Measurements from ENCODE around the gene CSRNP3. TPM values are rescaled to one million over a fixed set of nuclear protein-coding genes. Genes with fewer than 3 reads are reported as not detected.
"Not testable (repeated sequence)": the region's sequence is repeated elsewhere in the genome, so short reads cannot be mapped to it uniquely, and the experiment has no call there.

The CSRNP3 gene
- total RNA-seq, 2 donors from 2014 or later = not detected

- not testable (repeated sequence) for H3K4me1 Mint-ChIP-seq; H3K4me3 Mint-ChIP-seq; ATAC-seq (replicated peaks); H3K36me3 Mint-ChIP-seq (ENCODE audit: low read depth); H3K27me3 Mint-ChIP-seq; H3K27ac Mint-ChIP-seq
- peaks cover 20% of the 10 kb centered on the region for H3K9me3 Mint-ChIP-seq
These were observed 196.6 kb downstream of the CSRNP3 start for GRCh38 chr2:165666073-165666472.

GRCh38 chr2:165666605-165667004, 197.1 kb downstream of the CSRNP3 start:
- Mint-ChIP-seq H3K27me3 (peaks cover 3% of the 10 kb centered on the region), H3K36me3 (ENCODE audit: low read depth) (no peaks in the 10 kb centered on the region), H3K4me3 (no peak overlapping the region), H3K27ac (no peak overlapping the region), H3K4me1 (no peaks in the 10 kb centered on the region), H3K9me3 (peaks cover 20% of the 10 kb centered on the region)
- ATAC-seq (replicated peaks) = no peak

GRCh38 chr2:165667375-165667774, 197.9 kb downstream of the CSRNP3 start:
- Mint-ChIP-seq H3K4me1 (no peaks in the 10 kb centered on the region), H3K36me3 (ENCODE audit: low read depth) (no peaks in the 10 kb centered on the region), H3K27ac (no peak overlapping the region), H3K27me3 (peaks cover 3% of the 10 kb centered on the region), H3K9me3 (peaks cover 20% of the 10 kb centered on the region), H3K4me3 (no peak overlapping the region)
- no peak for ATAC-seq (replicated peaks)

- no peaks in the 10 kb centered on the region for H3K9me3 Mint-ChIP-seq
- H3K27ac Mint-ChIP-seq = no peak overlapping the region
- ATAC-seq (replicated peaks) = no peak
- H3K27me3 Mint-ChIP-seq = peaks cover 19% of the 10 kb centered on the region
- H3K36me3 Mint-ChIP-seq (ENCODE audit: low read depth) = no peaks in the 10 kb centered on the region
- H3K4me3 Mint-ChIP-seq = no peak overlapping the region
- H3K4me1 Mint-ChIP-seq = no peaks in the 10 kb centered on the region
These were observed 205.3 kb downstream of the CSRNP3 start for GRCh38 chr2:165674780-165675179.

DNA sequence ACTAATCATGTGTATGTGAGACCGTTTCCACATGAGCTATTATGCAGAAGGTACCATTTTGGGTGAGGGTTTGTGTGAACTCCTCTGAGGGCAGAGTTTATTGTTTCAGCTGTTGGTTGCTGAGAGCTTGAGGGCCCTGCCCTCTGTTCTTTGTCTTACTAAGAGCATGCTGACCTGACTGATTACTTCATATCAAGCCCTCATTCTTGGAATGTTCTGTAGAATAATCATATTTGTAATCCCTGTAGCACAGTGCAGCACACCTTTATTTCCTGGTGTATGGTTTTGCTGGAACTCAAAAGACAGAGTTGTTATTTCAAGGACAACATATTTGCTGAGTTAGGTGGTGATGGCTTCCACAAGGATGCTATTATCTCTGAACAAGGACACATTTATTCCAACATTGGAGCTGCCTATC, 206.1 kb downstream of the CSRNP3 start:
- H3K4me3 Mint-ChIP-seq = no peak overlapping the region
- peaks cover 19% of the 10 kb centered on the region for H3K27me3 Mint-ChIP-seq
- no peaks in the 10 kb centered on the region for H3K36me3 Mint-ChIP-seq (ENCODE audit: low read depth)
- H3K27ac Mint-ChIP-seq = no peak overlapping the region
- H3K4me1 Mint-ChIP-seq = no peaks in the 10 kb centered on the region
- H3K9me3 Mint-ChIP-seq = no peaks in the 10 kb centered on the region
- no peak for ATAC-seq (replicated peaks)

DNA sequence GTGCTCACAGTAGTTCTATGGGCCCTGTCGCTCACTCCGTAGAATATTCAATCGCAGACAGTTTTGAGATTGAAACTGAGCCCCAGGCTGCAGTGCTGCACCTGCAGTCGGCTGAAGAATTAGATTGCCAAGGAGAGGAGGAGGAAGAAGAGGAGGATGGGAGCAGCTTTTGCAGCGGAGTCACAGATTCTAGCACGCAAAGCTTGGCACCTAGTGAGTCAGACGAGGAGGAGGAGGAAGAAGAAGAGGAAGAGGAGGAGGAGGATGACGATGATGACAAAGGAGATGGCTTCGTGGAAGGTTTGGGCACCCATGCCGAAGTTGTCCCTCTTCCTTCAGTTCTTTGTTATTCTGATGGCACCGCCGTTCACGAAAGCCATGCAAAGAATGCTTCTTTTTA, 209.4 kb downstream of the CSRNP3 start:
- Mint-ChIP-seq H3K27ac (no peak overlapping the region), H3K9me3 (no peaks in the 10 kb centered on the region), H3K27me3 (peaks cover 18% of the 10 kb centered on the region), H3K36me3 (ENCODE audit: low read depth) (no peaks in the 10 kb centered on the region), H3K4me1 (no peaks in the 10 kb centered on the region), H3K4me3 (no peak overlapping the region)
- no peak for ATAC-seq (replicated peaks)

DNA sequence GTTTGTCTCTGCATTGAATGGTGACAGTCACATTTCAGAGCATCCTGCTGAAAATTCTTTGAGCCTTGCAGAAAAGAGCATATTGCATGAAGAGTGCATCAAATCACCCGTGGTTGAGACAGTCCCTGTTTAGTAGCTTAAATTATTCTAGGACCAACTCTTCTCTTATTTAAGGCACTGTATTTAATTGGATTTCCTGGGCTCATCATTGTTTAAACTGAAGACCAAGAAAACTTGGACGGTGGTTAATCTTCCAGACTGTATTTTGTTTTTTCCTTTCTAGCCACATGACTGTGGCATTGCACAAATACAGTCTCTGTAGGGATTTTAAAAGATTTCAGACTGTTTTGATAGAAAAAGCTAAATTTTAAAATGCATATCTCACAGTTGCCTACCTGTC, 210.1 kb downstream of the CSRNP3 start:
- no peak for ATAC-seq (replicated peaks)
- H3K27me3 Mint-ChIP-seq = peaks cover 17% of the 10 kb centered on the region
- no peaks in the 10 kb centered on the region for H3K4me1 Mint-ChIP-seq

GRCh38 chr2:165681841-165682240, 212.3 kb downstream of the CSRNP3 start:
- Mint-ChIP-seq H3K27me3 (peaks cover 14% of the 10 kb centered on the region), H3K36me3 (ENCODE audit: low read depth) (no peaks in the 10 kb centered on the region), H3K9me3 (no peaks in the 10 kb centered on the region), H3K27ac (no peak overlapping the region), H3K4me3 (no peak overlapping the region), H3K4me1 (no peaks in the 10 kb centered on the region)
- no peak for ATAC-seq (replicated peaks)

More for the DNA sequence above, 210.1 kb downstream of the CSRNP3 start:
- Mint-ChIP-seq H3K36me3 (ENCODE audit: low read depth) (no peaks in the 10 kb centered on the region), H3K4me3 (no peak overlapping the region), H3K27ac (no peak overlapping the region), H3K9me3 (no peaks in the 10 kb centered on the region)

- Mint-ChIP-seq H3K27me3 (peaks cover 19% of the 10 kb centered on the region), H3K4me3 (no peak overlapping the region), H3K9me3 (no peaks in the 10 kb centered on the region), H3K36me3 (ENCODE audit: low read depth) (no peaks in the 10 kb centered on the region), H3K27ac (no peak overlapping the region), H3K4me1 (no peaks in the 10 kb centered on the region)
- no peak for ATAC-seq (replicated peaks)
These were observed 213.0 kb downstream of the CSRNP3 start for GRCh38 chr2:165682546-165682945.

GRCh38 chr2:165686800-165687199, 217.3 kb downstream of the CSRNP3 start:
- Mint-ChIP-seq H3K27ac (no peak overlapping the region), H3K36me3 (ENCODE audit: low read depth) (no peaks in the 10 kb centered on the region), H3K4me3 (no peak overlapping the region), H3K4me1 (no peaks in the 10 kb centered on the region), H3K27me3 (peaks cover 15% of the 10 kb centered on the region), H3K9me3 (no peaks in the 10 kb centered on the region)
- ATAC-seq (replicated peaks) = no peak

- Mint-ChIP-seq H3K27me3 (peaks cover 15% of the 10 kb centered on the region), H3K36me3 (ENCODE audit: low read depth) (no peaks in the 10 kb centered on the region), H3K4me1 (no peaks in the 10 kb centered on the region), H3K9me3 (no peaks in the 10 kb centered on the region), H3K27ac (no peak overlapping the region), H3K4me3 (no peak overlapping the region)
- ATAC-seq (replicated peaks) = no peak
These were observed 218.0 kb downstream of the CSRNP3 start for GRCh38 chr2:165687426-165688002.

DNA sequence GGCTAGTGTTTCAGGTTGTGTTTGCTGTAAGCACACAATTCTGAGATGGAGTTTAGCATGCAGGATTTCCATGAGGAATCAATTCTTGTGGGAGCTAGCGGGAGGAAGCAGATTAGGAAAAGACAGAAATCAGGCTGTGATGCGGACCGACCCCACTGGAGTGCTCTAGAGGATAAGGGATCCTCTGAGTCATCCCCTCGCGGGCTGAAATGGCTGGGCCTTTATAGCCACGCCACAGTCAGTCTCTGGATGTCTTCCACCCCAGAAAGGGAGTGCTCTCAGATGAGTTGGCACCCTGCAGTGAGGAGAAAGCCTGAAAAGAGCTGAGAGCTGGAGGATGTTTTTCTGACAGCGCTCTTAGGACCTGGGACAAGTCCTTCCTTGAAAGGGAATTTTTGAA, 222.1 kb downstream of the CSRNP3 start:
- Mint-ChIP-seq H3K36me3 (ENCODE audit: low read depth) (no peaks in the 10 kb centered on the region), H3K4me1 (no peaks in the 10 kb centered on the region)

GRCh38 chr2:165692906-165693305, 223.4 kb downstream of the CSRNP3 start:
- Mint-ChIP-seq H3K4me1 (no peaks in the 10 kb centered on the region), H3K27ac (no peak overlapping the region), H3K27me3 (peaks cover 16% of the 10 kb centered on the region), H3K4me3 (no peak overlapping the region), H3K9me3 (no peaks in the 10 kb centered on the region), H3K36me3 (ENCODE audit: low read depth) (no peaks in the 10 kb centered on the region)
- no peak for ATAC-seq (replicated peaks)

More for the DNA sequence above, 222.1 kb downstream of the CSRNP3 start:
- ATAC-seq (replicated peaks) = no peak
- Mint-ChIP-seq H3K27me3 (peaks cover 18% of the 10 kb centered on the region), H3K27ac (no peak overlapping the region), H3K4me3 (no peak overlapping the region), H3K9me3 (no peaks in the 10 kb centered on the region)

DNA sequence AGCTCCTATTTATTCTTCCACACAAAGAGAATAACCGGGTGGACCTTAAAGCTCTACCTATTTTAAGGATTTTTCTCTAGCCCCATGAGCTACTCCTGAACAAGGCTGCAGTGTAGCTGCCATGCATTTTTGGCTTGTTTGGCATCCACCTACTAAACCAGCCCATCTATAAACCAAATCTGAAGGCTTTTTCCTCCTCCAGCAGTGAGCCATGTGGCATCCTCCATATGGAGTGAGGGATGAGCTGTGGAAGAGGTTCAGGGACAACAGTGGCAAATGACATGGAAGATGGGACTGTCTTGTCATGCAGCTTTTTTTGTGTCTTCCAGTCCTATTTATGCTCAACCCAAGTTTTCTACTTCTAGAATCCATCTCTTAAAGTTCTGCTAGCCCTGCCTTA, 224.3 kb downstream of the CSRNP3 start:
- H3K4me1 Mint-ChIP-seq = no peaks in the 10 kb centered on the region
- H3K9me3 Mint-ChIP-seq = no peaks in the 10 kb centered on the region
- H3K4me3 Mint-ChIP-seq = no peak overlapping the region
- peaks cover 16% of the 10 kb centered on the region for H3K27me3 Mint-ChIP-seq
- no peaks in the 10 kb centered on the region for H3K36me3 Mint-ChIP-seq (ENCODE audit: low read depth)
- ATAC-seq (replicated peaks) = no peak
- no peak overlapping the region for H3K27ac Mint-ChIP-seq

DNA sequence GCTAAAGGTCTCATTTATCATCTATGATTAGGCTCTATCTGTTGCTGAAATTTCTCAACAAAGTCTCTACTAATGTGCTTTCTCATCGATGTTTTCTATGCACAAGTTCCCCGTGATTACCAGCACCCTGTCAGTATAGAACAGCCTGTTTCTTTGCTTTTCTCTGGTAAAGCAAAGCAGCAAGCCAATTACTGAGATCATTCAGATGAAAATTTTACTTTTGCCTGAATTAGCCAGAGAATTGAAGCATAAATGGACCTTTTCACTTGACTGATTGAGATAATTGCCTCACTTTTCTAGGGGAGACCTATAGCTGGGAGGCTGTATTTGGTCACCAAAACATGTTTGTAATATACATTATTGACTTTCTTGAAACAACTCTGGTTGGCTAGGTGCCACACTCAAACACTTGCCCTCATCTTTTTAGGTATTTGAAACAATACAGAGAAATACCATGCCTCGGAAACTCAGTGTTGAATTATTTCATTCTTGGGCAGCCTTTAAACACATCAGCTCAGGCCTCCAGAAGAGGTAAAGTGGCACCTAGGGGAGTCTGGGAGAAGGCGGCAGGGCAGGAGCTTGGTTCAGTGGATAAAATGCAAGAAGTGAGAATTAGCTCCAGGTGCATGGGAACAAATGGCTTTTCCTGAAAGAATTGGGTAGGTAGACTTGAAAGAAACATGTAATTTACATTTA, 228.4 kb downstream of the CSRNP3 start:
- H3K27me3 Mint-ChIP-seq = peaks cover 14% of the 10 kb centered on the region
- H3K4me3 Mint-ChIP-seq = no peak overlapping the region
- no peak overlapping the region for H3K27ac Mint-ChIP-seq
- ATAC-seq (replicated peaks) = no peak
- H3K4me1 Mint-ChIP-seq = no peaks in the 10 kb centered on the region
- H3K36me3 Mint-ChIP-seq (ENCODE audit: low read depth) = no peaks in the 10 kb centered on the region
- no peaks in the 10 kb centered on the region for H3K9me3 Mint-ChIP-seq

All from activated T-helper 17 cell treated with anti-CD3 and anti-CD28 coated beads, Interleukin-2, amount 50 U/mL, for 72 hours (primary cell).